ENCODE data around the gene STAP1.

STAP1 gene

GRCh38 chr4:67581913-67582312 is 23.4 kb downstream of the STAP1 start:
- no peaks in the 10 kb centered on the region for H3K36me3 ChIP-seq (ENCODE audit: insufficient read depth, low read length)
- DNase-seq (ENCODE audit: low read depth, low spot score), result no peak
- TF ChIP-seq EZH2 (IDR thresholded peaks at IDR 0.05) (no peak), FOXP2 (optimal IDR thresholded peaks at IDR 0.05; ENCODE audit: control extremely low read depth, extremely low read length, insufficient read depth) (no peak), POLR2AphosphoS5 (IDR thresholded peaks at IDR 0.05; ENCODE audit: borderline replicate concordance, low read depth, low read length) (no peak)
- no peak overlapping the region for H3K4me3 ChIP-seq
- no peak overlapping the region for H3K27ac ChIP-seq
- no peak overlapping the region for H3K9ac ChIP-seq (ENCODE audit: insufficient read length)
- H3K9me3 ChIP-seq (ENCODE audit: low read depth, low read length), result no peaks in the 10 kb centered on the region

- Histone ChIP-seq H3K27ac (no peak overlapping the region), H3K9ac (ENCODE audit: insufficient read length) (no peak overlapping the region), H3K9me3 (ENCODE audit: low read depth, low read length) (no peaks in the 10 kb centered on the region), H3K36me3 (ENCODE audit: insufficient read depth, low read length) (no peaks in the 10 kb centered on the region), H3K4me3 (no peak overlapping the region)
- TF ChIP-seq POLR2AphosphoS5 (IDR thresholded peaks at IDR 0.05; ENCODE audit: borderline replicate concordance, low read depth, low read length) (no peak), FOXP2 (optimal IDR thresholded peaks at IDR 0.05; ENCODE audit: control extremely low read depth, extremely low read length, insufficient read depth) (no peak), EZH2 (IDR thresholded peaks at IDR 0.05) (no peak)
- DNase-seq (ENCODE audit: low read depth, low spot score), result no peak
Observed at GRCh38 chr4:67584496-67584895, 26.0 kb downstream of the STAP1 start.

GRCh38 chr4:67587156-67587555 is 28.6 kb downstream of the STAP1 start:
- DNase-seq (ENCODE audit: low read depth, low spot score), result no peak
- H3K36me3 ChIP-seq (ENCODE audit: insufficient read depth, low read length), result no peaks in the 10 kb centered on the region
- no peak for TF ChIP-seq EZH2 (IDR thresholded peaks at IDR 0.05)
- no peak for TF ChIP-seq FOXP2 (optimal IDR thresholded peaks at IDR 0.05; ENCODE audit: control extremely low read depth, extremely low read length, insufficient read depth)
- TF ChIP-seq POLR2AphosphoS5 (IDR thresholded peaks at IDR 0.05; ENCODE audit: borderline replicate concordance, low read depth, low read length), result no peak
- no peak overlapping the region for H3K9ac ChIP-seq (ENCODE audit: insufficient read length)
- no peaks in the 10 kb centered on the region for H3K9me3 ChIP-seq (ENCODE audit: low read depth, low read length)
- no peak overlapping the region for H3K27ac ChIP-seq
- H3K4me3 ChIP-seq, result no peak overlapping the region

- Histone ChIP-seq H3K27ac (no peak overlapping the region), H3K4me3 (no peak overlapping the region), H3K36me3 (ENCODE audit: insufficient read depth, low read length) (no peaks in the 10 kb centered on the region), H3K9me3 (ENCODE audit: low read depth, low read length) (no peaks in the 10 kb centered on the region), H3K9ac (ENCODE audit: insufficient read length) (no peak overlapping the region)
- TF ChIP-seq FOXP2 (optimal IDR thresholded peaks at IDR 0.05; ENCODE audit: control extremely low read depth, extremely low read length, insufficient read depth), result no peak
- TF ChIP-seq POLR2AphosphoS5 (IDR thresholded peaks at IDR 0.05; ENCODE audit: borderline replicate concordance, low read depth, low read length), result no peak
- no peak for TF ChIP-seq EZH2 (IDR thresholded peaks at IDR 0.05)
- DNase-seq (ENCODE audit: low read depth, low spot score), result no peak
Observed at GRCh38 chr4:67593741-67594175, 35.2 kb downstream of the STAP1 start.

- no peak overlapping the region for H3K4me3 ChIP-seq
- no peak overlapping the region for H3K27ac ChIP-seq
- no peak overlapping the region for H3K9ac ChIP-seq (ENCODE audit: insufficient read length)
- TF ChIP-seq POLR2AphosphoS5 (IDR thresholded peaks at IDR 0.05; ENCODE audit: borderline replicate concordance, low read depth, low read length) (no peak), FOXP2 (optimal IDR thresholded peaks at IDR 0.05; ENCODE audit: control extremely low read depth, extremely low read length, insufficient read depth) (no peak), EZH2 (IDR thresholded peaks at IDR 0.05) (no peak)
- no peaks in the 10 kb centered on the region for H3K36me3 ChIP-seq (ENCODE audit: insufficient read depth, low read length)
- no peaks in the 10 kb centered on the region for H3K9me3 ChIP-seq (ENCODE audit: low read depth, low read length)
- no peak for DNase-seq (ENCODE audit: low read depth, low spot score)
Observed at GRCh38 chr4:67603310-67604028, 44.9 kb downstream of the STAP1 start.

GRCh38 chr4:67604029-67604381 is 45.5 kb downstream of the STAP1 start:
- DNase-seq (ENCODE audit: low read depth, low spot score), result no peak
- no peaks in the 10 kb centered on the region for H3K36me3 ChIP-seq (ENCODE audit: insufficient read depth, low read length)
- TF ChIP-seq EZH2 (IDR thresholded peaks at IDR 0.05), result no peak
- no peak for TF ChIP-seq FOXP2 (optimal IDR thresholded peaks at IDR 0.05; ENCODE audit: control extremely low read depth, extremely low read length, insufficient read depth)
- TF ChIP-seq POLR2AphosphoS5 (IDR thresholded peaks at IDR 0.05; ENCODE audit: borderline replicate concordance, low read depth, low read length), result no peak
- H3K9ac ChIP-seq (ENCODE audit: insufficient read length), result no peak overlapping the region
- no peak overlapping the region for H3K4me3 ChIP-seq
- H3K27ac ChIP-seq, result no peak overlapping the region
- no peaks in the 10 kb centered on the region for H3K9me3 ChIP-seq (ENCODE audit: low read depth, low read length)

GRCh38 chr4:67604749-67605148 is 46.2 kb downstream of the STAP1 start:
- Histone ChIP-seq H3K9me3 (ENCODE audit: low read depth, low read length) (no peaks in the 10 kb centered on the region), H3K36me3 (ENCODE audit: insufficient read depth, low read length) (no peaks in the 10 kb centered on the region; the same call in 1 of the 2 replicates), H3K4me3 (no peak overlapping the region), H3K27ac (no peak overlapping the region), H3K9ac (ENCODE audit: insufficient read length) (no peak overlapping the region)
- no peak for DNase-seq (ENCODE audit: low read depth, low spot score)
- TF ChIP-seq POLR2AphosphoS5 (IDR thresholded peaks at IDR 0.05; ENCODE audit: borderline replicate concordance, low read depth, low read length) (no peak), FOXP2 (optimal IDR thresholded peaks at IDR 0.05; ENCODE audit: control extremely low read depth, extremely low read length, insufficient read depth) (no peak), EZH2 (IDR thresholded peaks at IDR 0.05) (no peak)

- Histone ChIP-seq H3K27ac (no peak overlapping the region), H3K4me3 (no peak overlapping the region), H3K9me3 (ENCODE audit: low read depth, low read length) (peaks cover 5% of the 10 kb centered on the region; the same call in 1 of the 2 replicates), H3K36me3 (ENCODE audit: insufficient read depth, low read length) (peaks cover 4% of the 10 kb centered on the region; the same call in 1 of the 2 replicates), H3K9ac (ENCODE audit: insufficient read length) (no peak overlapping the region)
- TF ChIP-seq FOXP2 (optimal IDR thresholded peaks at IDR 0.05; ENCODE audit: control extremely low read depth, extremely low read length, insufficient read depth) (no peak), POLR2AphosphoS5 (IDR thresholded peaks at IDR 0.05; ENCODE audit: borderline replicate concordance, low read depth, low read length) (no peak), EZH2 (IDR thresholded peaks at IDR 0.05) (no peak)
- no peak for DNase-seq (ENCODE audit: low read depth, low spot score)
Observed at GRCh38 chr4:67608027-67608426, 49.5 kb downstream of the STAP1 start.
